HFF-Myc (cell line): ENCODE results near the gene FLT3LG.

Experiments used
- DNase-seq: peaks from one replicate; pipeline ENCODE4 v3.0.0-alpha.2; 2011; ENCODE audit warnings: low read depth; ENCODE audit errors: extremely low read depth
- H3K4me3 ChIP-seq: replicated peaks from 2 replicates; pipeline ENCODE4 v1.5.1; 2011; ENCODE audit warnings: low read depth, mild to moderate bottlenecking, control low read depth, low read length
- CTCF ChIP-seq: IDR thresholded peaks from 2 replicates; pipeline ENCODE4 v1.5.1; 2012; ENCODE audit warnings: mild to moderate bottlenecking, low read depth, low read length, control low read depth; ENCODE audit errors: missing control alignments

FLT3LG gene

DNA sequence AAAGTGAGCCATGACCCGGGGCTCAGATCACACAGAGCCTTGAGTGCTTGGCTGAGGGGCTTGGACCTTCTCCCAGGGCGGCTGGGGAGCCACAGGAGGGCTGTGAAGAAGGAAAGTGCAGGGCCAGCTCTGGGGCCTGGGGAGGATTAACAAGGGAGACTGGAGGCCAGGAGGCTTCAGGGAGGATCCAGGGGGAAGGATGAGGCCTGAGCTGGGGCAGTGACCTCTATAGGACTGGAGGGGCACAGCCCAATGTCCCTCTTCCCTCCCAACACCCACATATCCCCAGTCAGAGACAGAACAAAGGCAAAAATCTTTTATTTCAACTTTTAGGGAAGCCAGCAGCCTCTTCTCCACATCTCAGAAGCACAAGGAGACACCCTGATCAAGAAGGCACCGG lies 28.0 kb upstream of the FLT3LG start:
- TF ChIP-seq CTCF, result no peak
- H3K4me3 ChIP-seq, result no peak overlapping the region
- no peak for DNase-seq

DNA sequence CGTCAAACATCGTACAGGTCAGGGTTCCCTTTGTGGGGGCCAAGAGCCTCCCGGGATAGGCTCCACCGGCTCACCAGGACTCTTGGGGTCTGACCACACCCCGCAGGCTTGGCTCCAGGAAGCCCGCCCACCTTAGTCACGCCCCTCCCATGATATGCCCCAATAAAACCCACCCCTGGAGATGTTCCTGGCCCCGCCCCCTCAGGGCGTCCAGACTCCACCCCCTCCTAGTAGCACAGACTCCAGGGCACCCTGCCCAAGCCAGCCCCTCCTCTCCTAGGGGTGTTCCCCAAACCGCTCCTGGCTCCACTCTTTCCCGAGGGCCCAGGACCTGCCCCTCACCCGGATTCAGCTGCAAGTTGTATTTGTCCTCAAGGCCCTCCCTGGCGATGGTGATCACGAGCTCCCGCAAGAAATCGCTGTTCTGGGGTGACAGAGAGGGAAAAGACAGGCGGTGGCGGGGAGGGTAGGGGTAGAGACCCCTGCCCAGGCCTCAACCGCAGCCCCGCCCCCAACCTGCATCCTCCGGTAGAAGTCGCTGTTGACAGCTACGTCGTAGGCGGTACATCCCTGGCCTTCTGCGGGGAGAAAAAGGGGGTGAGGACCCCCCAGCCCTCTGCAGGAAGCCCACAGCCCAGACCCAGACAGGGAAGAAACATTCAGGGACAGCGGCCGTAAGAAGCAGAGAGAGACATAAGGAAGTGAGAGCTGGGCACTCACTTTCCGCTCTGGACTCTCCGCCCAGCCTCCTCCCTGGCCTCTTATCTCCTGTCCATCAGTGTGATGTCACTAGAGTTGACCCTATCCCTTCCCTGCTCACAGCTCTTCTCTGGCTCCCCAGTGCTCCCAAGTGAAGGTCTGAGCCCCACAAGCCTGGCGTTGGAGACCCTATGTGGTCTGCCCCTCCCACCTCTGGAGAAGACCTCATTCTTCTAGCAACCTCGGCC lies 26.3 kb upstream of the FLT3LG start:
- no peak for DNase-seq
- no peak for TF ChIP-seq CTCF
- no peak overlapping the region for H3K4me3 ChIP-seq

DNA sequence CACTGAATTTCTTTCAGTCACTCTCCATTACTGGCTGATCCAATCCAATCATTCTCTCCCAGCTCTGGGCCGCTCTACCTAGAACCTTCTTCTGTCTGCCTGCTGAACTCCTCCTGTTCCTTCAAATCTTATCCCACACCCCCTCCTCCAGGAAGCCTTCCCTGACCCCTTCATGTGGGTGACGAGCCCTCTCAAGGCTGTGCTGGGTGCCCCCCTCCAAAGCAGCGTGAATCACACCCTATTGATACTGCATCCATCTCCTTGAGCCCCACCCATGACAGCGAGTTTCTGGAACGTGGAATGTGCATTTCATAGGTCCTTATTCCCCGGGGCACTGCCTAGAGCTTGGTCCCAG lies 25.6 kb upstream of the FLT3LG start:
- H3K4me3 ChIP-seq, result no peak overlapping the region
- DNase-seq, result no peak
- no peak for TF ChIP-seq CTCF

- H3K4me3 ChIP-seq, result peak overlapping the region; percentile 95
- DNase-seq, result no peak
- TF ChIP-seq CTCF, result no peak
These were observed 23.6 kb upstream of the FLT3LG start for GRCh38 chr19:49450405-49450804.

DNA sequence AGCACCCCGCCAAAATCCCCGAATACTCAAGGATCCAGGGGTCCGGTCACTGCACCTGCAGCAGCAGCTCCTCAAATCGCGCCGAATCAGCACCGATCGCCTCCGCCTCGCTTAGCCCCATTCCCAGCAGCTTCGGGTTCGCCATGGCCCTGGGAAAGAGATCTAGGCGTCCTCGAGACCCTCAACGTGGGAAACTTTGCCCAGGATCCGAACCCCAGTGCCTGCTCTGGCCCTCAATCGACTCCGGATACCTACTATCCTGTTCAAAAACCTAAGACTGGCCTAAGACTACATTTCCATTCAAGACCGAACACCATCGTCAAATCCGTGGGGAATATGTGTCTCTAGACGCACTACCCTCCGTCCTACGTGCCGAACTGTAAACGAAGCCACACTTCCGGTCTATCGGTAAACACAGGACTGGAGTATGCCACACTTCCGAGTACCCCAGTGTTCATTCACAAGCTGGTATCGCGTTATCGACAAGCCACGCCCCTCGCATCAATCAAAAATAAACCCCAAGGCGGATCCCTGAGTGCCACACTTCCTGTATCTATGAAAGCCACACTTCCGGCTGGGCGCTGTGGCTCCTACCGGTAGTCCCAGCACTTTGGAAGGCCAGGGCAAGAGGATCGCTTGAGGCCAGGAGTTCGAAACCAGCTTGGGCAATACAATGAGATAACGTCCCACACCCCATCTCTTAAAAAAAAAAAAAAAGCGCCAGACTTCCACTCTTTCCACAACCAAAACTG lies 22.4 kb upstream of the FLT3LG start, which contains the start of gene PIH1D1:
PIH1D1 (minus strand) TSS at position 385 of the 752 bp plus-strand sequence; CDS start at position 145, 240 bp downstream.
- peak; percentile 100 for DNase-seq
- H3K4me3 ChIP-seq, result peak within 1 kb of the TSS; percentile 95
- no peak for TF ChIP-seq CTCF

GRCh38 chr19:49453013-49453756 lies 20.8 kb upstream of the FLT3LG start, which contains the start of gene ALDH16A1:
Gene ALDH16A1, plus strand, starts transcription at chr19:49453225. Its CDS starts 107 bp downstream, at chr19:49453332.
- no peak for TF ChIP-seq CTCF
- peak; percentile 93 for DNase-seq
- H3K4me3 ChIP-seq, result peak within 1 kb of the TSS; percentile 62
